Measurements from ENCODE around the gene NSMF. TPM values are rescaled to one million over a fixed set of nuclear protein-coding genes. Genes with fewer than 3 reads are reported as not detected.

The NSMF gene
- total RNA-seq, 3 donors from 2014 or later (not counting 1 experiment from before 2014, with no cell fraction given): 78.1 to 111 (median 87.8) TPM

DNA sequence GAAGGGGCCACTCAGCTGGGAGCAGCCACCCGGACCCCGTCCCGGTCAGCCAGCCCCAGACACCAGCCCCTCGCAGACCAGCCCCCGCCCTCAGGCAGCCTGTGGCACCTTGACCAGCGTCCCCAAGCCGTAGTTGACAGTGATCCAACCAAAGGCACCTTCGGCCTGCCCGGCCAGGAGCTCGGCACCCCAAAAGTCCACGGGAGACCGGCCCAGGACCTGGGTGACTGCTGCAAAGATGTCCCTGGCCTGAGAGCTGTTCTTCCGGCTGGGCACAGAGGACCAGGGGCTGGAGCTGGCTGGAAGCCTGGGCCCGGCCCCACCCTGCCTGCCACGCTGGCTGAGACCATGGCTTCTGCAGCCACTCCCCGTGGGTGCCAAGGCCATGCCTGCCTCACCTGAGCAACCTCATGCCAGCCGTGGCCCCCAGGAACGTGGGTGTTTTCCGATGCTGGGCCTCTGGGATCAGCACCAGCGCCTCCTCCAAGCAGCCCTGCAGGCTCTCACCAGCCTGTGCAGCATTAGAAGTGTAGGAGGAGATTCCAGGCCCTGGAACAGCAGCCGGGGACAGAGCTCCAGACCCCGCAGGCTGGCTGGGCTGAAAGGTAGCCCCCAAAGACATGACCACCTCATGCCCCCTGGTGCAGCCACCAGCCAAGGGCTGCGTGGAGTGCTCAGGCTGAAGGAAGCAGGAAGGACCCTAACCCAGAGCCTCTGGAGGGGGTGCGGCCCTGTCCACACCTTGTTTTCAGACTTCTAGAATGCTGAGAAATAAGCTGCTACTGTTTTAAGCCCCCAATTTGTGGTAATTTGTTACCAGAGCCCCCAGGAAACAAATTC lies 22.2 kb downstream of the NSMF start:
- Histone ChIP-seq H3K27ac (ENCODE audit: low read length) (no peak overlapping the region), H3K4me1 (ENCODE audit: control insufficient read depth, insufficient read depth, low read length) (peaks cover 29% of the 10 kb centered on the region), H3K9me3 (ENCODE audit: control insufficient read depth, insufficient read depth, low read length) (no peaks in the 10 kb centered on the region), H3K27me3 (ENCODE audit: control insufficient read depth, insufficient read depth, low read length) (peaks cover 2% of the 10 kb centered on the region), H3K36me3 (ENCODE audit: control insufficient read depth, insufficient read depth, low read length) (no peaks in the 10 kb centered on the region), H3K4me3 (ENCODE audit: low read length) (no peak overlapping the region)
- no peak overlapping the region for H3K4me3 Mint-ChIP-seq
- H3K36me3 Mint-ChIP-seq: no peaks in the 10 kb centered on the region
- peaks cover 4% of the 10 kb centered on the region in 2 donors for H3K4me1 Mint-ChIP-seq
- 91% methylated on average over 24 of the region's 24 CpGs for WGBS (ENCODE audit: insufficient coverage)
- H3K9me3 Mint-ChIP-seq: no peaks in the 10 kb centered on the region
- no peak for DNase-seq
- H3K27ac Mint-ChIP-seq: no peak overlapping the region
- TF ChIP-seq, protein P1, sequence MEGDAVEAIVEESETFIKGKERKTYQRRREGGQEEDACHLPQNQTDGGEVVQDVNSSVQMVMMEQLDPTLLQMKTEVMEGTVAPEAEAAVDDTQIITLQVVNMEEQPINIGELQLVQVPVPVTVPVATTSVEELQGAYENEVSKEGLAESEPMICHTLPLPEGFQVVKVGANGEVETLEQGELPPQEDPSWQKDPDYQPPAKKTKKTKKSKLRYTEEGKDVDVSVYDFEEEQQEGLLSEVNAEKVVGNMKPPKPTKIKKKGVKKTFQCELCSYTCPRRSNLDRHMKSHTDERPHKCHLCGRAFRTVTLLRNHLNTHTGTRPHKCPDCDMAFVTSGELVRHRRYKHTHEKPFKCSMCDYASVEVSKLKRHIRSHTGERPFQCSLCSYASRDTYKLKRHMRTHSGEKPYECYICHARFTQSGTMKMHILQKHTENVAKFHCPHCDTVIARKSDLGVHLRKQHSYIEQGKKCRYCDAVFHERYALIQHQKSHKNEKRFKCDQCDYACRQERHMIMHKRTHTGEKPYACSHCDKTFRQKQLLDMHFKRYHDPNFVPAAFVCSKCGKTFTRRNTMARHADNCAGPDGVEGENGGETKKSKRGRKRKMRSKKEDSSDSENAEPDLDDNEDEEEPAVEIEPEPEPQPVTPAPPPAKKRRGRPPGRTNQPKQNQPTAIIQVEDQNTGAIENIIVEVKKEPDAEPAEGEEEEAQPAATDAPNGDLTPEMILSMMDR (IDR thresholded peaks at IDR 0.05): no peak
- peaks cover 2 to 4% of the 10 kb centered on the region in 2 donors for H3K27me3 Mint-ChIP-seq (ENCODE audit: low read depth in 2 of 2)
- intact Hi-C loops (cut with micrococcal nuclease): no loop called here
- ATAC-seq: no peak

DNA sequence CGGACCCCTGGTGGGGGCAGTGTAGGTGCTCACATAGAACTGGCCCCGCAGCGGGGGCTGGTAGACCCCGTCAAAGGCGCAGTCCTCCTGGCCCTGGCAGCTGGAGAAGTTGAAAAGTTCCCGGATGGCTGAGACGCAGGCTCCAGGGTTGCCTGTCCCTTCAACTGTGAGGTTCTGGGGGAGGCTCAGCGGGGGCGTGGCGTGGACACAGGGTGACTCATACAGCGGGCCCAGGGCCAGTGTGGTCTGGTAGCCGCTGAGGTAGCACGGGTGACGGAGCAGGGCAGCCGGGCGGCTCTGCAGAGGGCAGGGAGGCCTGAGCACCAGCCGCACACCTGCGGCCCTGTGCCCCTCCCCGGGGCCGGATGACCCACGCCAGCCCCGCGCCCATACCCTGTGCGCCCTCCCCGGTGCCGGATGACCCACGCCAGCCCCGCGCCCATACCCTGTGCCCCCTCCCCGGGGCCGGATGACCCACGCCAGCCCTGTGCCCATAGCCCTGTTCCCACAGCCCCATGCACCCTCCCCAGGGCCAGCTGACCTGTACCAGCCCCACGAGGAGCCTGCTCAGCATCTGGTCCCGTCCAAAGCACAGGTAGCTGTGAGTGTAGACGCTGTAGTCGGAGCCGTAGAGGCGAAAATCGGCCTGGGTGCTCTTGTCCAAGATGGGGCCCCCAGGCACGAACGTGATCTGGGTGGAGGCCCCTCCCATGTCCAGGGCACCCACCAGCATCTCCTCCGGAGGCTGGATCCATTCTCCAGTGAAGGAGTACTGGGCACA lies 23.0 kb downstream of the NSMF start:
- TF ChIP-seq, protein P1 (IDR thresholded peaks at IDR 0.05): no peak
- peaks cover 26% of the 10 kb centered on the region for H3K4me1 ChIP-seq (ENCODE audit: control insufficient read depth, insufficient read depth, low read length)
- H3K36me3 ChIP-seq (ENCODE audit: control insufficient read depth, insufficient read depth, low read length): no peaks in the 10 kb centered on the region
- intact Hi-C loops (cut with micrococcal nuclease): no loop called here
- 78% methylated on average over 42 of the region's 42 CpGs for WGBS (ENCODE audit: insufficient coverage)
- H3K4me3 ChIP-seq (ENCODE audit: low read length): no peak overlapping the region
- ATAC-seq (peak in 1 of 3 donors; percentile 9), DNase-seq (no peak)
- Mint-ChIP-seq H3K36me3 (no peaks in the 10 kb centered on the region), H3K4me1 (no peaks in the 10 kb centered on the region), H3K27ac (no peak overlapping the region), H3K9me3 (no peaks in the 10 kb centered on the region), H3K4me3 (no peak overlapping the region), H3K27me3 (ENCODE audit: low read depth in 2 of 2) (no peaks in the 10 kb centered on the region)
- no peak overlapping the region for H3K27ac ChIP-seq (ENCODE audit: low read length)
- no peaks in the 10 kb centered on the region for H3K9me3 ChIP-seq (ENCODE audit: control insufficient read depth, insufficient read depth, low read length)
- H3K27me3 ChIP-seq (ENCODE audit: control insufficient read depth, insufficient read depth, low read length): no peaks in the 10 kb centered on the region

DNA sequence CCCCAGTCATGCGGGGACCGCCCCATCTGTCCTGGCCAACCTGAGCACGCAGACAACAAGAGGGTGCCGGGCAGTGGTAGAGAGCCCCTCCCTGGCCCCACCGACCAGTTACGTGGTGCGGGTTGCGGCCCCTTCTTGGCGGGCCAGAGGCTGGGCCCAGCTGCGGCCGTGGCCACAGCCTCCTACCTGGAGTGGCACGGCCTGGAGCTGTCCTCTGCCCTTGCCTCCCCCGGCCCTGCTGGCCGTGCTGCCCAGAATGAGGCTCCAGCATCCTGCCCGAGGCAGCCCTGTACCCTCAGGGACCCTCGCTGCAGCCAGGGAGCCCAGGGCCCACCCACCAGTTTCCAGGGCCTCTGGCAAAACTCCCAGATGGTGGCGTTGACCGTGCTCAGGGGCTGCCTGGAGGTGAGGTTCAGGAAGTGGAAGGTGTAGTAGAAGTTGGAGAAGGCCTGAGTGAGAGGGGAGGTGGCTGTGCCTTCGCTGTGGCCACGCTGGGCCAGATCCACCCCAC lies 23.7 kb downstream of the NSMF start:
- H3K36me3 ChIP-seq (ENCODE audit: control insufficient read depth, insufficient read depth, low read length): no peaks in the 10 kb centered on the region
- H3K36me3 Mint-ChIP-seq: no peaks in the 10 kb centered on the region
- no peaks in the 10 kb centered on the region for H3K9me3 ChIP-seq (ENCODE audit: control insufficient read depth, insufficient read depth, low read length)
- no peaks in the 10 kb centered on the region for H3K4me1 Mint-ChIP-seq
- 79% methylated on average over 20 of the region's 20 CpGs for WGBS (ENCODE audit: insufficient coverage)
- H3K27ac Mint-ChIP-seq: no peak overlapping the region
- no peak overlapping the region for H3K4me3 ChIP-seq (ENCODE audit: low read length)
- peaks cover 24% of the 10 kb centered on the region for H3K4me1 ChIP-seq (ENCODE audit: control insufficient read depth, insufficient read depth, low read length)
- intact Hi-C loops (cut with micrococcal nuclease): no loop called here
- no peak overlapping the region for H3K27ac ChIP-seq (ENCODE audit: low read length)
- no peaks in the 10 kb centered on the region for H3K27me3 Mint-ChIP-seq (ENCODE audit: low read depth in 2 of 2)
- H3K27me3 ChIP-seq (ENCODE audit: control insufficient read depth, insufficient read depth, low read length): no peaks in the 10 kb centered on the region
- ATAC-seq: no peak
- DNase-seq: no peak
- TF ChIP-seq, protein P1 (IDR thresholded peaks at IDR 0.05): no peak
- H3K4me3 Mint-ChIP-seq: no peak overlapping the region
- H3K9me3 Mint-ChIP-seq: no peaks in the 10 kb centered on the region
